ENCODE measurements around the gene THOC1. TPM values are rescaled to one million over a fixed set of nuclear protein-coding genes. Genes with fewer than 3 reads are reported as not detected.
"Not testable (repeated sequence)": the region's sequence is repeated elsewhere in the genome, so short reads cannot be mapped to it uniquely, and the experiment has no call there.

Gene THOC1
- total RNA-seq, 1 donor from 2014 or later, result 45.8 TPM

GRCh38 chr18:293536-293935 lies 25.7 kb upstream of the THOC1 start:
- Mint-ChIP-seq H3K9me3 (ENCODE audit: unreplicated experiment) (no peaks in the 10 kb centered on the region), H3K27me3 (ENCODE audit: unreplicated experiment) (peaks cover 2% of the 10 kb centered on the region), H3K27ac (ENCODE audit: unreplicated experiment) (no peak overlapping the region), H3K36me3 (ENCODE audit: low read depth, unreplicated experiment) (no peaks in the 10 kb centered on the region), H3K4me1 (ENCODE audit: unreplicated experiment) (no peaks in the 10 kb centered on the region), H3K4me3 (ENCODE audit: unreplicated experiment) (no peak overlapping the region)
- no peak for DNase-seq (ENCODE audit: low spot score)
- no peak for TF ChIP-seq CTCF (IDR thresholded peaks at IDR 0.05; ENCODE audit: unreplicated experiment)

- Mint-ChIP-seq H3K4me1 (ENCODE audit: unreplicated experiment) (no peaks in the 10 kb centered on the region), H3K36me3 (ENCODE audit: low read depth, unreplicated experiment) (no peaks in the 10 kb centered on the region), H3K4me3 (ENCODE audit: unreplicated experiment) (no peak overlapping the region), H3K27ac (ENCODE audit: unreplicated experiment) (no peak overlapping the region), H3K9me3 (ENCODE audit: unreplicated experiment) (no peaks in the 10 kb centered on the region), H3K27me3 (ENCODE audit: unreplicated experiment) (peaks cover 2% of the 10 kb centered on the region)
- TF ChIP-seq CTCF (IDR thresholded peaks at IDR 0.05; ENCODE audit: unreplicated experiment), result no peak
- no peak for DNase-seq (ENCODE audit: low spot score)
These were observed 24.4 kb upstream of the THOC1 start for GRCh38 chr18:292271-292670.

- not testable (repeated sequence) for H3K36me3 Mint-ChIP-seq (ENCODE audit: low read depth, unreplicated experiment); H3K9me3 Mint-ChIP-seq (ENCODE audit: unreplicated experiment); H3K4me1 Mint-ChIP-seq (ENCODE audit: unreplicated experiment); H3K27me3 Mint-ChIP-seq (ENCODE audit: unreplicated experiment); H3K27ac Mint-ChIP-seq (ENCODE audit: unreplicated experiment); H3K4me3 Mint-ChIP-seq (ENCODE audit: unreplicated experiment); DNase-seq (ENCODE audit: low spot score)
These were observed 22.1 kb upstream of the THOC1 start for GRCh38 chr18:289970-290369.

- Mint-ChIP-seq H3K9me3 (ENCODE audit: unreplicated experiment) (no peaks in the 10 kb centered on the region), H3K4me3 (ENCODE audit: unreplicated experiment) (no peak overlapping the region), H3K36me3 (ENCODE audit: low read depth, unreplicated experiment) (no peaks in the 10 kb centered on the region), H3K27ac (ENCODE audit: unreplicated experiment) (no peak overlapping the region), H3K4me1 (ENCODE audit: unreplicated experiment) (peaks cover 6% of the 10 kb centered on the region), H3K27me3 (ENCODE audit: unreplicated experiment) (no peaks in the 10 kb centered on the region)
- TF ChIP-seq CTCF (IDR thresholded peaks at IDR 0.05; ENCODE audit: unreplicated experiment), result no peak
- DNase-seq (ENCODE audit: low spot score), result no peak
These were observed 21.2 kb upstream of the THOC1 start for GRCh38 chr18:289026-289425.

- no peaks in the 10 kb centered on the region for H3K27me3 Mint-ChIP-seq (ENCODE audit: unreplicated experiment)
- DNase-seq (ENCODE audit: low spot score), result no peak
- peaks cover 6% of the 10 kb centered on the region for H3K4me1 Mint-ChIP-seq (ENCODE audit: unreplicated experiment)
- no peaks in the 10 kb centered on the region for H3K9me3 Mint-ChIP-seq (ENCODE audit: unreplicated experiment)
- H3K27ac Mint-ChIP-seq (ENCODE audit: unreplicated experiment), result no peak overlapping the region
- peak; percentile 33 for TF ChIP-seq CTCF (IDR thresholded peaks at IDR 0.05; ENCODE audit: unreplicated experiment)
- H3K36me3 Mint-ChIP-seq (ENCODE audit: low read depth, unreplicated experiment), result no peaks in the 10 kb centered on the region
- no peak overlapping the region for H3K4me3 Mint-ChIP-seq (ENCODE audit: unreplicated experiment)
These were observed 18.9 kb upstream of the THOC1 start for GRCh38 chr18:286515-287310.
